Right atrium auricular region (tissue), 2 donors: ENCODE data around the gene FOXN3. TPM values are rescaled to one million over a fixed set of nuclear protein-coding genes. Genes with fewer than 3 reads are reported as not detected.

Experiments
- DNase-seq: peaks from one replicate; pipeline ENCODE4 v3.0.0-alpha.2; 2019; ENCODE audit warnings: low spot score
- H3K27ac ChIP-seq, 2 donors: fragments of 200-600 bp; sonication (generic); 1 replicate in 1 of 2; 2 replicates in 1 of 2; pipeline ENCODE4 v1.5.1; 2016 to 2019
- H3K27me3 ChIP-seq, 2 donors: fragments of 200-600 bp; sonication (generic); one replicate each; pipeline versions ENCODE4 v1.5.1 to v1.6.0; 2017 to 2019
- H3K36me3 ChIP-seq: fragments of 200-600 bp; sonication (generic); one replicate; pipeline ENCODE4 v1.5.1; 2016
- H3K4me1 ChIP-seq, 2 donors: fragments of 200-600 bp; sonication (generic); one replicate each; pipeline versions ENCODE4 v1.5.1 to v1.6.0; 2017 to 2019
- H3K4me3 ChIP-seq, 2 donors: fragments of 200-600 bp; sonication (generic); 1 replicate in 1 of 2; 2 replicates in 1 of 2; pipeline ENCODE4 v1.5.1; 2017 to 2019; ENCODE audit warnings: mild to moderate bottlenecking in 1 of 2, moderate library complexity in 1 of 2
- H3K9me3 ChIP-seq, 2 donors: fragments of 200-600 bp; sonication (generic); one replicate each; pipeline ENCODE4 v1.5.1; 2019
- total RNA-seq, 2 donors: library from RNA; depleted of rRNA; stranded (reverse); fragments of >200 nt; gene quantifications; one replicate each; pipeline ENCODE4 v1.1.0, GENCODE V29; 2016
- TF ChIP-seq, protein P1 (sequence below), 2 donors: fragments of 200-600 bp; sonication (generic); IDR thresholded peaks; one replicate each; pipeline ENCODE4 v1.5.1; 2019; ENCODE audit warnings: antibody characterized with exemption in 2 of 2

The FOXN3 gene
- total RNA-seq, 2 donors from 2014 or later, result 80.1 to 90.3 TPM

DNA sequence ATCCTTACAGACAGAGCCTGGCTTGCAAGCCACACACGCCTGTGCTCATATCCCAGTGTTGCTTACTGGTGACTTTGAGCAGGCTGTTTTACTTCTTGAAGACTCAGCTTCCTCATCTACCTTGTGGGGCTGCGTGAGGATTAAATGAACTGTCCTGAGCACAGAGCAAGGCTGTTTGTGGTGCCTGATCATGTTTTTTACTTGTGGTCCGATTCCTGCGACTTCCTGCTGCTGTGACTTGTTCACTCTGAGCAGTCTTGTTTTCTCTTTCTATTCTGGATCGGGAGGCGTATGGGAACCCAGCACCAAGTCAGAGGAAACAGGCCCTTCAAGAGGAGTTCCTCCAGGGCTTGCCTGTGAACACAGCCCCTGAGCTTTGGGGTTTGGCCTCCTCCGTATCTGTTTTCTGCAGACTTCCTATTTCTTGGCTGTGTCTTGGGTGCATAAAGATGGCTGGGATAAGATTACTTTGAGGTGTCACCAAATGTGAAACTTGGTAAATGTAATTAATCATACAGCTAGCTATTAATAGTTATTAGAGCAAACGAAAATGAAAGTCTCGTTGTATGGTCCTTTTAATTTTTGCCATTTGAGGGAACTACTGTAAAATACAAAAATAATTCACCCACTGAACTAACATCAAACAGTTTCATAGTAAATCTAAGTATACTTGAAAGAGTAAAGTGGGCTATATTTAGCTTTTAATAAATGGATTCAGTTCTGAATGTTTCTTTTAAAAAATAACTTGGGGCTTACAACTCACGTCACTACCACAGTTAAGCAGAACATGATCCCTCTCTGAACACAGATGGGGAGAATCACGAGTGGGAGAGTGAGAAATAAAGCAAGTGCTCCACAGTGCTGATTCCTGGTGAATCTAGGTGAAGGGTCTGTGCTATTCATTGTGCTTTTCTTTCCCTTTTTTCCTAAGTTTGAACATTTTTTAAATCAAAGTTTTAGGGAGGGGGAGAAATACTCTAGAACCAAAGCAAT, 251.5 kb downstream of the FOXN3 start:
- peaks cover 0 to 27% of the 10 kb centered on the region in 2 donors for H3K4me1 ChIP-seq
- TF ChIP-seq, protein P1, sequence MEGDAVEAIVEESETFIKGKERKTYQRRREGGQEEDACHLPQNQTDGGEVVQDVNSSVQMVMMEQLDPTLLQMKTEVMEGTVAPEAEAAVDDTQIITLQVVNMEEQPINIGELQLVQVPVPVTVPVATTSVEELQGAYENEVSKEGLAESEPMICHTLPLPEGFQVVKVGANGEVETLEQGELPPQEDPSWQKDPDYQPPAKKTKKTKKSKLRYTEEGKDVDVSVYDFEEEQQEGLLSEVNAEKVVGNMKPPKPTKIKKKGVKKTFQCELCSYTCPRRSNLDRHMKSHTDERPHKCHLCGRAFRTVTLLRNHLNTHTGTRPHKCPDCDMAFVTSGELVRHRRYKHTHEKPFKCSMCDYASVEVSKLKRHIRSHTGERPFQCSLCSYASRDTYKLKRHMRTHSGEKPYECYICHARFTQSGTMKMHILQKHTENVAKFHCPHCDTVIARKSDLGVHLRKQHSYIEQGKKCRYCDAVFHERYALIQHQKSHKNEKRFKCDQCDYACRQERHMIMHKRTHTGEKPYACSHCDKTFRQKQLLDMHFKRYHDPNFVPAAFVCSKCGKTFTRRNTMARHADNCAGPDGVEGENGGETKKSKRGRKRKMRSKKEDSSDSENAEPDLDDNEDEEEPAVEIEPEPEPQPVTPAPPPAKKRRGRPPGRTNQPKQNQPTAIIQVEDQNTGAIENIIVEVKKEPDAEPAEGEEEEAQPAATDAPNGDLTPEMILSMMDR (IDR thresholded peaks at IDR 0.05), result no peak
- peak overlapping the region in 1 of 2 donors; percentile 23 for H3K4me3 ChIP-seq
- H3K27ac ChIP-seq, result peak overlapping the region; percentile 34 to 47
- H3K36me3 ChIP-seq, result peaks cover 12% of the 10 kb centered on the region
- H3K9me3 ChIP-seq, result no peaks in the 10 kb centered on the region
- H3K27me3 ChIP-seq, result no peaks in the 10 kb centered on the region
- DNase-seq, result no peak

DNA sequence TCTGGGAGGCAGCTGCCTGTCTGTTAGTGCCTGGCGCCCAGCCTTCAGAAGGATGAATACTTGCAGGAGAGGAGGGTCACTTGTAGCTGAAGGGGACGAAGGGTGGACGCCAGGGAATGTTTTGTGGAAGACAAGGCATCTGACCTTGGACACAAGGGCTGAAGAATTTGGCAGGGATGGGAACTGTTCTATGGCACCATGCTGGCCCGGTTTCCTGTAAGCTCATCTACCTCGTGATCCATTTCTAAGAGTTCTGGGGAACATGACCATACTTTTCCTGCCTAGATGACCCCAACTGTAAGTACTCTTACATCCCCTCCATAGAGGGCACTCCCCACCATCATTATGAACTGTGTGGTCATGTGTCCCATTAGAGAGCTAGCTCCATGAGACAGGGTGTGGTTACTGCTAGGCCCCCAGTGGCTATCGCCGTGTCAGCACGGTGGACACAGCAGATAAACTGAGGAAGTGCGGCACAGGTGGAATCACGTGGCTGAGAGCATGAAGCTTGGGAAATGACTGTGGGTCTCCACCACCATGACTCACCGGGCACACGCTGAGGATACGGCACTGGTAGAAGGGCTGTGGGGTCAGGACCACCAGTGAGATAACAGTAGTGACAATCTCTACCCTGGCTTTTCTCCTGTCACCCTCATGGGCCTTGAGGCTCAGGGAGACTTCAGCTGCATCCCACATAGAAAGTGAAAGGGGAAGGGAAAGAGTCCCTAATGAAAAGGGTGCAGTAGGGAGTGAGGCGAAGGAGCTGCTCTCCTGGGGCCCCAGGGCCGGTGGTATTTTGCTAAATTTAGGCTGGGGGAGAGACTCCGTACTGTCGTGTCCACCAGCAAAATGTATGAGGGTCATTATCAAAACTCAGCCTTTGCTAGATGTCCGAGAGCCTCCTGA, 252.6 kb downstream of the FOXN3 start:
- peaks cover 0 to 27% of the 10 kb centered on the region in 2 donors for H3K4me1 ChIP-seq
- H3K27me3 ChIP-seq, result no peaks in the 10 kb centered on the region
- H3K9me3 ChIP-seq, result no peaks in the 10 kb centered on the region
- peak overlapping the region in 1 of 2 donors; percentile 47 for H3K27ac ChIP-seq
- H3K36me3 ChIP-seq, result peaks cover 12% of the 10 kb centered on the region
- TF ChIP-seq, protein P1 (IDR thresholded peaks at IDR 0.05), result no peak
- peak overlapping the region in 1 of 2 donors; percentile 5 for H3K4me3 ChIP-seq
- DNase-seq, result no peak

DNA sequence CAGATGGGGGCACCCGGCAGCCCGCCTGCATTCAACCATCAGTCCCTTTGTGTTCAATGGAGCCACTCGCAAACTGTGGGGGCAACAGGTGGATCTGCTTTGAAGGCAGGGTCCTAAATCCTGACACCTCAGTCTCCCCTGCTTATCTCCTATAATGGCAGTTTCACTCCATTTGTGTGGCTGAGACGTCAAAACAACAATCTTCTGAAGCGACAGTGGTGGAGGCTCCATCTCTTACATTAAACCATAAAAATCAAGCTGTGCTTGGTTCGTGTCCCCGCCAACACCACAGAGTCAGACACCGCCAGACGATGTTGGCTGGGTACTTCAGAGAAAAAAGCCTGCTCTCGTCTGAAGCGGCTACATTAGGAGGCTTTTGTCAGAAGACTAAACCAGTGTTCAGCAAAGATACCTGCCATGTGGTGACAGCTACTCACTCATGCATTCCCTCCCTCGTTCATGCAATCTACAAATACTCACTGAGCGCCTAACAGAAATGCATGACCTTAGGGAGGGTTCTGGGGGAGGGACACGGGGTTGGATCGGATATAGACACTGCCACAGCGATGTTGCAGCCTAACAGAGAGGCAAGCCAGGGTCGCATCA, 253.9 kb downstream of the FOXN3 start:
- TF ChIP-seq, protein P1 (IDR thresholded peaks at IDR 0.05), result no peak
- DNase-seq, result no peak
- peaks cover 12% of the 10 kb centered on the region for H3K36me3 ChIP-seq

DNA sequence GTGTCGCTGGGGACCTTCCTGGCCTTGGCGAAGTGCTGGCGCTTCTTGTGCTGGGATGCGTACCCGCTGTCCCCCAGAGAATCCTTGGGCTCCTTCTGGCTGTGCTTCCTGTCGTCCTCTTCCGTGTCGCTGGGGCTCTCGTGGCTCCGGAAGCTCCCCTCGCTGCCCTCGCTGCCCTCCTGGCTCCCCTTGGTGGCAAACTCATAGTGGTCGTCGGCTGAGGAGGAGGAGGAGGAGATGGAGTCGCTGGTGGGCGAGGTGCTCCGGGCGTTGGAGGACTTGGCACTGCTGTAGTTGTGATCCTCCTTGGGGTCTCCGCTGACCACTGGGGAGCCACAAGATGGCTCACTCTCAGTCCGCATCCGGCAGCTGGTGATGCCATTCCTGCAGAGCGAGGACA, 254.4 kb downstream of the FOXN3 start:
- DNase-seq, result no peak
- no peaks in the 10 kb centered on the region for H3K27me3 ChIP-seq
- peaks cover 12% of the 10 kb centered on the region for H3K36me3 ChIP-seq
- no peak overlapping the region for H3K4me3 ChIP-seq
- H3K27ac ChIP-seq, result no peak overlapping the region
- H3K9me3 ChIP-seq, result no peaks in the 10 kb centered on the region
- H3K4me1 ChIP-seq, result peaks cover 0 to 27% of the 10 kb centered on the region in 2 donors
- TF ChIP-seq, protein P1 (IDR thresholded peaks at IDR 0.05), result no peak

More for the DNA sequence above, 253.9 kb downstream of the FOXN3 start:
- no peaks in the 10 kb centered on the region for H3K9me3 ChIP-seq
- no peak overlapping the region for H3K27ac ChIP-seq
- no peaks in the 10 kb centered on the region for H3K27me3 ChIP-seq
- peaks cover 0 to 27% of the 10 kb centered on the region in 2 donors for H3K4me1 ChIP-seq
- no peak overlapping the region for H3K4me3 ChIP-seq

DNA sequence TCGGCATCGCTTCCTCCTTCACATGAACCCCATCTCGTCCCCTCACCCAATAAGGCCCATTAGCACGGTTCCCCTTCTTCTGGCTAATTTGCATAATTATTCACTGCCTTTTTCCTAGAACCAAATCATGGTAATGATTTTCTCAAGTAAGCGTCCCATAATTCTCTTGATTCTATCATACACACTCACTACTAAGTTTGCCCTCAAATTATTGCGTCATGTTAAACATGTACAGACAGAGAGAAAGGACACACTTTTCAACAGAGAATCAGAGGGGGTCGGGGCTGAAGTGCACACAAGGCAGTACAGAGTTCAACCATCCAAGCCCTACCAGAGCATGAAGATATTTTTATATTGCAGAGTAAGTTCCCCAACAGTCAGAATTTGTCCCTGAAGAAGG, 256.6 kb downstream of the FOXN3 start:
- Histone ChIP-seq H3K9me3 (no peaks in the 10 kb centered on the region), H3K36me3 (peaks cover 12% of the 10 kb centered on the region), H3K4me3 (no peak overlapping the region), H3K4me1 (peaks cover 0 to 16% of the 10 kb centered on the region in 2 donors), H3K27me3 (no peaks in the 10 kb centered on the region), H3K27ac (no peak overlapping the region)
- TF ChIP-seq, protein P1 (IDR thresholded peaks at IDR 0.05), result no peak
- DNase-seq, result no peak
